Vagina (tissue), 2 donors: ENCODE data around the gene RANBP2.
"Not testable (repeated sequence)": the region's sequence is repeated elsewhere in the genome, so short reads cannot be mapped to it uniquely, and the experiment has no call there.

Source experiments
- CTCF ChIP-seq, 3 experiments: fragments of 450-650 bp in 2 of 3; fragments of 200-600 bp in 1 of 3; sonication (generic) in 1 of 3; IDR thresholded peaks; one replicate each; pipeline ENCODE4 v1.5.1; 2017 to 2019; ENCODE audit warnings: antibody characterized with exemption in 3 of 3, mild to moderate bottlenecking in 2 of 3, moderate library complexity in 2 of 3
- POLR2A ChIP-seq, 2 donors: fragments of 450-650 bp; IDR thresholded peaks; one replicate each; pipeline ENCODE4 v1.6.1; 2017; ENCODE audit warnings: antibody characterized with exemption in 2 of 2, mild to moderate bottlenecking in 2 of 2, moderate library complexity in 2 of 2
- POLR2AphosphoS5 ChIP-seq, 2 donors: sonication (generic); formaldehyde crosslinking; IDR thresholded peaks; one replicate each; pipeline ENCODE4 v1.9.0; 2017; ENCODE audit warnings: antibody characterized with exemption in 2 of 2, mild to moderate bottlenecking in 2 of 2, low read depth in 1 of 2; ENCODE audit not compliant: insufficient read depth in 1 of 2

GRCh38 chr2:108678198-108678651 is 41.1 kb upstream of the RANBP2 start:
- TF ChIP-seq CTCF, POLR2A (IDR thresholded peaks at IDR 0.05): not testable (repeated sequence)
- TF ChIP-seq POLR2AphosphoS5 (IDR thresholded peaks at IDR 0.05; ENCODE audit: insufficient read depth in 1 of 2, low read depth in 1 of 2), result peak in 1 of 2 donors; percentile 31
